Activated CD4-positive, alpha-beta T cell treated with anti-CD3 and anti-CD28 coated beads for 36 hours (primary cell): ENCODE data around the gene SRMS. TPM values are rescaled to one million over a fixed set of nuclear protein-coding genes. Genes with fewer than 3 reads are reported as not detected.
A peak's percentile ranks its signal among the peaks of the same experiment; 100 is the strongest.
"Not testable (repeated sequence)": the region's sequence is repeated elsewhere in the genome, so short reads cannot be mapped to it uniquely, and the experiment has no call there.

ENCODE experiments used
- ATAC-seq: fragments of 200-7000 bp; cut with Tn5 transposase; one replicate; pipeline ENCODE4 v1.10.0; 2021; ENCODE audit warnings: mild to moderate bottlenecking, moderate library complexity
- CTCF ChIA-PET: fragments of 350-600 bp; sonication (Branson Sonifier 250); formaldehyde crosslinking; loops from one replicate; lab custom pipeline; 2021; ENCODE audit warnings: antibody characterized with exemption; lab: Charles Lee
- POLR2A ChIA-PET: fragments of 350-600 bp; sonication (Branson Sonifier 250); formaldehyde crosslinking; loops from one replicate; lab custom pipeline; 2021; ENCODE audit warnings: antibody characterized with exemption, inconsistent platforms; lab: Charles Lee
- DNase-seq: peaks from one replicate; pipeline ENCODE4 v3.0.0-alpha.2; 2020
- H3K27ac Mint-ChIP-seq: one replicate; pipeline ENCODE4 v1.8.0; 2021; ENCODE audit warnings: mixed read lengths
- H3K27me3 Mint-ChIP-seq: one replicate; pipeline ENCODE4 v1.8.0; 2021; ENCODE audit warnings: mixed read lengths
- H3K36me3 Mint-ChIP-seq: one replicate; pipeline ENCODE4 v1.8.0; 2021; ENCODE audit warnings: low read depth, mixed read lengths
- H3K4me1 Mint-ChIP-seq: one replicate; pipeline ENCODE4 v1.8.0; 2021; ENCODE audit warnings: mixed read lengths
- H3K4me3 Mint-ChIP-seq: one replicate; pipeline ENCODE4 v1.8.0; 2021; ENCODE audit warnings: mild to moderate bottlenecking, moderate library complexity, mixed read lengths
- H3K9me3 Mint-ChIP-seq: one replicate; pipeline ENCODE4 v1.8.0; 2021; ENCODE audit warnings: low read depth, mixed read lengths
- intact Hi-C, 2 experiments: fragments of 100-400 bp; cut with DNase I in 1 of 2; cut with micrococcal nuclease in 1 of 2; formaldehyde crosslinking; loops; one replicate each; pipeline versions ENCODE4 v1.14.2 to v1.15.1; 2022 to 2024; cut with DNase I, micrococcal nuclease
- total RNA-seq, 2 experiments: library from RNA; stranded (reverse); gene quantifications; one replicate each; pipeline ENCODE4 v1.2.3, GENCODE V29; 2021

Gene SRMS
- total RNA-seq, 2 experiments from 2014 or later, result not detected

DNA sequence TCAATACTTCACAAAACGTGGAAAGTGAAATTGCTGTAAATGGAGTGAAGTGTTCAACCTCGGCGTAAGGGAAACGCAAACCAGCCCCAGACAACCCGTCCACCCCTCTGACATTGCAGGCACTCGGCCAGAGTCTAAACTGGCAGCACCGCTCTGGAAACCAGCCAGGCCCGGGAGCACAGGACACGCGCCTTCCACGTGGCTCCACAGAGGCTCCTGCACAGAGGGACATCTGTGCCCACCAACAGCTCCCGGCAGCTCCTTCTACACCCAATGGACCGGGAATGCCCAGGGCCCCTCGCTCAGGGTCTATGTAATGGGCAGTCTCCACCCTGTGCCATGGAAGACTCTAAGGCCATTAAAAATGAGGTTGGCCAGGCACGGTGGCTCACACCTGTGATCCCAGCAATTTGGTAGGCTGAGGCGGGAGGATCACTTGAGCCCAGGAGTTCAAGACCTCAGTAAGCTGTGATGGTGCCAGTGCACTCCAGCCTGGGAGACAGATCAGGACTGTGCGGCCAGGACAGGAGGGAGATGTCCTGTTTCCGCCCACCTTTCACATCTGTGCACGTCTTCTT lies 29.9 kb upstream of the SRMS start:
- H3K4me3 Mint-ChIP-seq, result no peak overlapping the region
- peaks cover 2% of the 10 kb centered on the region for H3K27me3 Mint-ChIP-seq
- no peaks in the 10 kb centered on the region for H3K9me3 Mint-ChIP-seq
- no peak overlapping the region for H3K27ac Mint-ChIP-seq
- ChIA-PET CTCF (interaction anchor here (0.6 kb wide), 1 partner anchor 56 kb away, joined by 3 read pairs; no protein-coding TSS in a partner anchor), POLR2A (no interaction called here)
- ATAC-seq, result no peak
- peaks cover 4% of the 10 kb centered on the region for H3K4me1 Mint-ChIP-seq
- DNase-seq, result no peak
- intact Hi-C loops, result no loop called here
- H3K36me3 Mint-ChIP-seq, result no peaks in the 10 kb centered on the region

DNA sequence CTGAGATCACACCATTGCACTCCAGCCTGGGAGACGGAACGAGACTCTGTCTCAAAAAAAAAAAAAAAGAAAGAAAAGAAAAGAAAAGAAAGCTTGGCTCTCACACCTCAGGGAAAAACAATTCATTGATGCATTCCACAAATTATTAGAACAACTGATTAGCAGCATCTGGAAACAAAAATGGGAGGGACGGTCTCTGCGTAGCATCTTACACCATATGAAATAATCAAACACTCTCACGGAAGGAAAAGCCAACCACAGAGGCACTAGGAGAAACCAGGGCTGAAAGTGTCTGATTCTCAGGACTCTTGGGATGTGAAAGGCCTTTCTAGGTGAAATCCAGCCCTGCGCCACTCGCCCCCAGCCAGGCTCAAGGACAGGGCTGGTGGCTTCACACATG lies 28.8 kb upstream of the SRMS start:
- peaks cover 2% of the 10 kb centered on the region for H3K27me3 Mint-ChIP-seq
- no peak overlapping the region for H3K4me3 Mint-ChIP-seq
- ChIA-PET CTCF (interaction anchor here (0.6 kb wide), 1 partner anchor 375 kb away, joined by 5 read pairs; no protein-coding TSS in a partner anchor), POLR2A (no interaction called here)
- no peak for DNase-seq
- H3K27ac Mint-ChIP-seq, result no peak overlapping the region
- intact Hi-C loops, result no loop called here
- H3K36me3 Mint-ChIP-seq, result no peaks in the 10 kb centered on the region
- peaks cover 4% of the 10 kb centered on the region for H3K4me1 Mint-ChIP-seq
- H3K9me3 Mint-ChIP-seq, result no peaks in the 10 kb centered on the region
- ATAC-seq, result no peak

DNA sequence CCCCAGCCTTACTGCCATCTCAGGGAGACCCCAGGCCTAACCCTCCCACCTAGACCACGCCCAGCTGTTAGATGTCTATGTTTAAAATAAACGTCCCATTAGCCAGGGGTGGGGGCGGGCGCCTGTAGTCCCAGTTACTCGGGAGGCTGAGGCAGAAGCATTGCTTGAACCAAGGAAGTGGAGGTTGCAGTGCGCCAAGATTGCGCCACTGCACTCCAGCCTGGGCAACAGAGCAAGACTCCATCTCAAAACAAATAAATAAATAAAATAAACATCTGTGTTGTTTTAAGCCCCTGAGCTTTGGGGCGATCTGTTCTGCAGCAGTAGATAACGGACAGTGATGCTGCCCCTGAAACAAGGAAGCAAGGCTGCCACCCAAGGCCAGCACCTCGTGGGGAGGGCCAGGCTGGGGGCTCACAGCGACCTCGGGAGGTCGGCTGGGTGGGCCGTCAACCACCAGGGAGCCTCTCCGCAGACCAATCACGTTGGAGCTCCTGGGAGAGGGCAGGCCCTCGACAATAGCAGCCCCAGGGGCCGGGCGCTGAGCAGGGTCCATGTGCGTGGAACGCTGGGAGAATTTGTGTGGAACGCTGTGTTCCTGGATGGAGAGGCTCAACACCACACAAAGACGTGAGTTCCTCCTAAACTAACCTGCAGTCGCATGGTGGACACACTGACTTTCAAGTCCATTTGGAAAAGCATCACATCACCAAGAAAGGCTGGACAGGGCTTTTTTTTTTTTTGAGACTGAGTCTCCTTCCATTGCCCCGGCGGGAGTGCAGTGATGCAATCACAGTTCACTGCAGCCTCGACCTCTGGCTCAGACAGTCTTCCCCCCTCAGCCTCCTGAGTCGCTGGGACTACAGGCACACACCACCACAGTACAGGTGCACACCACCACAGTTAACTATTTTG lies 27.5 kb upstream of the SRMS start:
- ChIA-PET POLR2A (no interaction called here), CTCF (no interaction called here)
- Mint-ChIP-seq H3K4me1 (no peaks in the 10 kb centered on the region), H3K9me3 (no peaks in the 10 kb centered on the region), H3K27me3 (peaks cover 2% of the 10 kb centered on the region), H3K27ac (peak overlapping the region; percentile 8), H3K36me3 (no peaks in the 10 kb centered on the region), H3K4me3 (no peak overlapping the region)
- ATAC-seq (no peak), DNase-seq (no peak)
- intact Hi-C loops, result no loop called here

DNA sequence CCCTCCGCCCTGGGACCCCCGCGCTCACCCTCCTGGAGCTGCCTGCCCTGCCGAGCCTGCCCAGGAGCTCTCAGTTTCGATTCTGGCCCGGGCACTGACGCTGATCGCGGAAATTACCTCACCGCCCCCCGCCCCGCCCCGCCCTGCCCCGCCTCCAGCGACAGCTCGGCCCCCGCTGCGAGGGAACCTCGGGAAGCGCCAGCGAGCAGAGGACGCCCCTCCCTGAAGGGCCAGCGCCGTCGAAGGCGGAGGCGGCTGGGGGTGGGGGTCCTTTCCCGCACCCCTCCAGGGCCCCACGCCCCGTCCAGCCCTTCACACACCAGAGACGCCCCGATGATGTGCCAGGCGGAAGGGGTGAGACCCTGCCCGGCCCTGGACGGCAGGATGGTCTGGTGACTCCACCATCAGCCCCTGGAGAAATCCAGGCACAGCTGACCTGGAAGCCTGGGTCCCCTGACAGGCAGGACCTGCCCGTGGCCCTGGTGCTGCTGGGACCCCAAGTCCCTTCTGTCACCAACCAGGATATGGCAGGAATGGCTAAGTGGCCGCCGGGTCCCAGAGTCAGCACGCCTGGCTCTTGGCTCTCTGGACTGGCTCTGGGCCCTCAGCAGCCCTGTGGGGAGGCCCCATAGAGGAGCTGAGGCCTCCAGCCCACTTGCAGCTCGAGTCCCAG lies 26.7 kb upstream of the SRMS start, which contains the start of gene HELZ2:
Gene HELZ2 (minus strand): TSS at position 84 of the 673 bp plus-strand sequence. CDS start 1,854 bp downstream, outside the sequence.
- POLR2A ChIA-PET, result no interaction called here
- Mint-ChIP-seq H3K36me3 (no peaks in the 10 kb centered on the region), H3K9me3 (no peaks in the 10 kb centered on the region), H3K27me3 (peaks cover 2% of the 10 kb centered on the region), H3K4me3 (peak within 1 kb of the TSS; percentile 70), H3K4me1 (peaks cover 1% of the 10 kb centered on the region), H3K27ac (peak within 1 kb of the TSS; percentile 60)
- CTCF ChIA-PET, result no interaction called here
- ATAC-seq, result peak; percentile 80
- peak; percentile 78 for DNase-seq
- intact Hi-C loops, result no loop called here

DNA sequence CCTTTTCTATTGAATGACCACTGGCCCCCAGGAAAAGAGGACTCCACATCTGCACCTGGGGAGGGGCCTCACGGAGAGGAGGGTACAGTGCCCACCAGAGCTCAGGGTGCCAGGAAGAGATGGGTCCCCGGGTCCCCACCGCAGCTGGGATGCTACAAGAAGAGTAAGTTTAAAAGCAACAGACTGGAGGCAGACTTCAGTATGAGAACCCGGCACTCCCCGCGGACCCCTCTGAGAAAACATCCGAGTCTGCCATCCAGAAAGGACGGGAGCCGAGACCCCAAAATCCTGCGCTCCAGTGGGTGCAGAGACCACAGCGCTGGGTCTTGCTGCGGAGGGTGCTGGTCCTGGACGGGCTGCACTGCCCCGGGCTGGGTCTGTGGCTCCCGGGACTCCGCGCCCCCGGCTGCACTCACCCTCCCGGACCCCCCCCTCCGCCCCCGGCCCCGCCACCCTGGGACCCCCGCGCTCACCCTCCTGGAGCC lies 26.1 kb upstream of the SRMS start:
- Mint-ChIP-seq H3K36me3 (no peaks in the 10 kb centered on the region), H3K4me1 (peaks cover 7% of the 10 kb centered on the region), H3K4me3 (peak overlapping the region; percentile 70), H3K27ac (peak overlapping the region; percentile 60), H3K9me3 (no peaks in the 10 kb centered on the region), H3K27me3 (peaks cover 2% of the 10 kb centered on the region)
- POLR2A ChIA-PET, result no interaction called here
- DNase-seq (no peak), ATAC-seq (peak; percentile 13)
- intact Hi-C loops, result no loop called here
- CTCF ChIA-PET, result no interaction called here

DNA sequence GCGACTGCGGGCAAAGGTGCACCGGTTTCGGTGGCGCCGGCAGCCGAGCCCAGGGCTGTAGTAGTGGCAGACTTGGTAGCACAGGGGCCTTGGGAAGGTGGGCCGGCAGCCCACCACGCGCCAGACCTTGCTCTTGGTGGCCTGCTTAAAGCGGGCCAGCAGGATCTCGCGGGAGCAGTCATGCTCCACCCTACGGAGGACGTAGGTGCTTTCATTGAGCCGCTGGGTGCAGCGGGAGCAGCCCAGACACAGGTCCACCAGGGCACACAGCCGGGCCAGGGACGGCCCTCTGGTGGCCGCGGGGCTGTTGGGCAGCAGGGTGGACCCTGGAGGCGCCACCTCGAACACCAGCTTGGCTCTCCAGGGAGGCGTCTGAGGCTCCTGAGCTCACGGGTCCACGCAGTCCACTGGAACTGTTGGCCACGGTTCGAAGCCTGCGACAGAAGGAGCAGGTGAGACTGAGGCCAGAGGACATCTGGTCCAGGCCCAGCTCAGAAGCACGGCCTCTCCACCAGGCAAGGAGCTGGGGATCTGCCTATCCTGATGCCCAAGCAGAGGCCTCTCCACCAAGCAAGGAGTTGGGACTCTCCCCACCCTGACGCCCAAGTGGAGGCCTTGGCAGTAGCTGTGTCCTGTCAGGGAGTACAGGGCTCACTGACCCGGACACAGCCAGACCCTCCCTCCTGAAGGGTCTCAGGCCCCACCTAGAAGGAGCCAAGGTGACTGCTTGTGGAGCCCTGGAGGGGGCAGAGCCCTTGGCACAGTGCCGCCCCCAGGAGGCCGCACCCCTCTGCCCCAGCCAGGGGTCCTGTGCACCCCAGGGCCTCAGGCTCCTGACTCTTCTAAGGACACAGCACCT lies 25.5 kb upstream of the SRMS start:
- peak overlapping the region; percentile 70 for H3K4me3 Mint-ChIP-seq
- ATAC-seq (no peak), DNase-seq (no peak)
- no peaks in the 10 kb centered on the region for H3K9me3 Mint-ChIP-seq
- H3K36me3 Mint-ChIP-seq, result no peaks in the 10 kb centered on the region
- intact Hi-C loops, result no loop called here
- peak overlapping the region; percentile 60 for H3K27ac Mint-ChIP-seq
- peaks cover 2% of the 10 kb centered on the region for H3K27me3 Mint-ChIP-seq
- CTCF ChIA-PET, result no interaction called here
- H3K4me1 Mint-ChIP-seq, result peaks cover 13% of the 10 kb centered on the region
- POLR2A ChIA-PET, result no interaction called here

DNA sequence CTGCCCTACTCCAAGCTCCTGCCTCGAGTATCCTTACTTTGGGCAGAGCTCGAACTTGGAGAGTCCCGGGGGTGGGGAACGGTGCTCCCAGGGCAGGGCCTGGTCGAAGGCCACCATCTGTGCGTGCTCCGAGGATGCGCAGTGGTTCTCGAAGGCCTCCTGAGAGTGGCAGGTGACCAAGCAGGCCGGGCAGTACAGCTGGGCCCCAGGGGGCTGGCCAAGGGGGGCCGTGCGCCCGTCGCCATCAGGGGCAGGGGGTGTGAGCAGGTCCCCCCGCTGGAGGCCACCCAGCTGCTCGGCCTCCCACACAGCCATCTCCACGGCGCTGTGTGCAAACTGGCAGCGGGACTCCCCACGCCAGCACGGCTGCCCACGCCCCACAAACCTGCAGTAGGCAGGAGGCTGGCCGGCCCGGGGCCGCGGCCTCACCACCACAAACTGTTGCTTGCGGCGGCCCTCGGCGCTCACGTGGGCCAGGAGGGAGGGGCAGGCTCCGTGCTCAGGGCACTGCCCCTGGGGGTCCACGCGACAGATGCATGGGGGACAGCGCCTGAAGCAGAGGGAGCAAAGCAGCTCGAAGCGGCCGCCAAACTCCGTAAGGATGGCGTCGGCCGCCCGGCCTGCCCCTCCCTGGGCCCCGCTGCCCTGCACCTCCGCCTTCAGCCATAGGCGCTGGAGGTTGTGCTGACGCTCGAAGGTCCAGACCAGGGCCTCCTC lies 24.7 kb upstream of the SRMS start:
- Mint-ChIP-seq H3K9me3 (no peaks in the 10 kb centered on the region), H3K27ac (no peak overlapping the region), H3K27me3 (peaks cover 2% of the 10 kb centered on the region), H3K36me3 (no peaks in the 10 kb centered on the region), H3K4me3 (no peak overlapping the region), H3K4me1 (peaks cover 20% of the 10 kb centered on the region)
- ChIA-PET CTCF (interaction anchor here (1.0 kb wide), 1 partner anchor 35 kb away, joined by 3 read pairs; the partner anchor contains the start of gene PTK6), POLR2A (no interaction called here)
- ATAC-seq (no peak), DNase-seq (no peak)
- intact Hi-C loops, result no loop called here

DNA sequence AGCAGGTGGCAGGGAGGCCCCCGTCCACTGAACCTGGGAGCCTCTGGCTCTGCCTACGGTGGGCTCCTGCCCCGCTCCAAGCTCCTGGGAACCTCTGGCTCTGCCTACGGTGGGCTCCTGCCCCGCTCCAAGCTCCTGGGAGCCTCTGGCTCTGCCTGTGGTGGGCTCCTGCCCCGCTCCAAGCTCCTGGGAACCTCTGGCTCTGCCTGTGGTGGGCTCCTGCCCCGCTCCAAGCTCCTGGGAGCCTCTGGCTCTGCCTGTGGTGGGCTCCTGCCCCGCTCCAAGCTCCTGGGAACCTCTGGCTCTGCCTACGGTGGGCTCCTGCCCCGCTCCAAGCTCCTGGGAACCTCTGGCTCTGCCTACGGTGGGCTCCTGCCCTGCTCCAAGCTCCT lies 23.5 kb upstream of the SRMS start:
- H3K4me3 Mint-ChIP-seq, H3K36me3 Mint-ChIP-seq, H3K27me3 Mint-ChIP-seq, intact Hi-C loops, CTCF ChIA-PET, POLR2A ChIA-PET, DNase-seq, H3K27ac Mint-ChIP-seq, H3K9me3 Mint-ChIP-seq, ATAC-seq: not testable (repeated sequence)
- peaks cover 22% of the 10 kb centered on the region for H3K4me1 Mint-ChIP-seq

DNA sequence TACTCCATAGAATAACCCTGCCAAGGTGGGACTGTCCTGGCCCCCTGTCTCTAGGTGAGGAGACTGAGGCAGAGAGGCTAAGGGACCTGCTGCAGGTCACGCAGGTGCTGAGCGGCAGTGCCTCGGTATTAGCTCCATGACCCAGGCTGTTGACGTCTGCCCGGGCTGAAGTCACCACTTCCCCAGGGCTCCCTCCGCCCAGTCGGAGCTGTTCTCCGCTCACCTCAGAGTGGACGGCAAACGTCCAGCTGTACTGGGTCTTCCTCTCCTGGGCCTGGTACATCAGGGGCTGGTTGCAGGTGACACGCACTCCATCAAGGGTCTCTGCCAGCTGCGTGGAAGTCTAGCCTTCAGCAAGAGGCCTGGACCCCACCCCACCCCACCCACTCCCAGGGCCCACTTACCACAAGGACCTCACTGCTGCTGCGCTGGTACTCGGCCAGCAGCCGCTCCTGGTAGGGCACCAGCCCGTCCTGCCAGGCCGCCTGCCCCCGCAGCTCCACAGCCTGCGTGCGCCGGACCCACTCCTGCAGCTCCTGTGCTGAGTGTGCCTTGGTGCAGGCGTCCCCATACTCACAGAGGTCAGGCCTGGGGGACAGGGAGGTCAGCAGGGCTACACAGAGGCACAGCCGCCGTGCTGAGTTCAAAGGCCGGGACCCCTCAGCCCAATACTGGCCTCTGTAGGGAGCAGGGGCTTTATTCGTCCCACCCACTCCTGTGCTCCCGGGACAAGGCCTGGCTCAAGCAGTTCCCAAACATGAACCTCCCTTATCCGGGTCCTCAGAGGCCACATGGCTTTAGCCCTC lies 22.9 kb upstream of the SRMS start:
- Mint-ChIP-seq H3K4me3 (no peak overlapping the region), H3K27me3 (no peaks in the 10 kb centered on the region), H3K27ac (no peak overlapping the region), H3K9me3 (no peaks in the 10 kb centered on the region), H3K36me3 (no peaks in the 10 kb centered on the region), H3K4me1 (peaks cover 22% of the 10 kb centered on the region)
- ATAC-seq (no peak), DNase-seq (no peak)
- ChIA-PET CTCF (no interaction called here), POLR2A (no interaction called here)
- intact Hi-C loops, result no loop called here
